CMK (cell line): Measurements from ENCODE around the gene TBC1D4.

ENCODE experiments used
- DNase-seq: peaks from one replicate; pipeline ENCODE4 v3.0.0-alpha.2; 2010; ENCODE audit warnings: low read depth

The TBC1D4 gene

GRCh38 chr13:75384879-75385707 lies 96.9 kb downstream of the TBC1D4 start:
- no peak for DNase-seq

- no peak for DNase-seq
These were observed 98.8 kb downstream of the TBC1D4 start for GRCh38 chr13:75383064-75383715.

GRCh38 chr13:75378301-75378700 lies 103.7 kb downstream of the TBC1D4 start:
- DNase-seq: no peak

GRCh38 chr13:75376792-75377402 lies 105.1 kb downstream of the TBC1D4 start:
- no peak for DNase-seq

GRCh38 chr13:75375329-75375728 lies 106.6 kb downstream of the TBC1D4 start:
- DNase-seq: no peak

- DNase-seq: no peak
These were observed 108.0 kb downstream of the TBC1D4 start for GRCh38 chr13:75373988-75374387.

- DNase-seq: no peak
These were observed 108.8 kb downstream of the TBC1D4 start for GRCh38 chr13:75372923-75373841.

- DNase-seq: no peak
These were observed 109.5 kb downstream of the TBC1D4 start for GRCh38 chr13:75372517-75372916.

GRCh38 chr13:75371203-75371602 lies 110.8 kb downstream of the TBC1D4 start:
- no peak for DNase-seq

- no peak for DNase-seq
These were observed 111.2 kb downstream of the TBC1D4 start for GRCh38 chr13:75370774-75371173.

GRCh38 chr13:75369981-75370380 lies 112.0 kb downstream of the TBC1D4 start:
- no peak for DNase-seq

GRCh38 chr13:75368167-75368566 lies 113.8 kb downstream of the TBC1D4 start:
- no peak for DNase-seq

- no peak for DNase-seq
These were observed 115.3 kb downstream of the TBC1D4 start for GRCh38 chr13:75366380-75367280.

GRCh38 chr13:75365724-75366173 lies 116.2 kb downstream of the TBC1D4 start:
- DNase-seq: no peak

- DNase-seq: no peak
These were observed 117.7 kb downstream of the TBC1D4 start for GRCh38 chr13:75364131-75364713.

GRCh38 chr13:75363371-75363770 lies 118.6 kb downstream of the TBC1D4 start:
- no peak for DNase-seq

GRCh38 chr13:75362026-75362425 lies 119.9 kb downstream of the TBC1D4 start:
- no peak for DNase-seq

GRCh38 chr13:75360170-75360569 lies 121.8 kb downstream of the TBC1D4 start:
- DNase-seq: no peak

- DNase-seq: no peak
These were observed 122.7 kb downstream of the TBC1D4 start for GRCh38 chr13:75359266-75359665.

GRCh38 chr13:75357576-75358289 lies 124.2 kb downstream of the TBC1D4 start:
- peak; percentile 49 for DNase-seq
